ENCODE data around the gene TNFAIP3.

DNA sequence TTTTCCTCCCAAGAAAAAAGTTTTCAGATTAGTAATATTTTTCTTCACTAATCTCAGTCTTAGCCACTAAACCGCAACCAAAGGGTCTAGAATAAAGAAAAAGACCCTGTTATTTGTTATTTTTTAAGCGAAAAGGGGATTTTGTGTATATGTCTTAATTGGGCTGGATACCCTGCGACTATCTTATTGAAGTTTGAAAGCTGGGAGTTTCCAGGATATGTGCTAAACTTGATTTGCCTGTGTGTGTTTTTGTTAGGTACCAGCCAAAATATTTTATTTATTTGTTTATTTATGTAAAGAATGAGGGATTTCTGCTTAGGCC, 52.4 kb downstream of the TNFAIP3 start:
- TF ChIP-seq, protein P1, sequence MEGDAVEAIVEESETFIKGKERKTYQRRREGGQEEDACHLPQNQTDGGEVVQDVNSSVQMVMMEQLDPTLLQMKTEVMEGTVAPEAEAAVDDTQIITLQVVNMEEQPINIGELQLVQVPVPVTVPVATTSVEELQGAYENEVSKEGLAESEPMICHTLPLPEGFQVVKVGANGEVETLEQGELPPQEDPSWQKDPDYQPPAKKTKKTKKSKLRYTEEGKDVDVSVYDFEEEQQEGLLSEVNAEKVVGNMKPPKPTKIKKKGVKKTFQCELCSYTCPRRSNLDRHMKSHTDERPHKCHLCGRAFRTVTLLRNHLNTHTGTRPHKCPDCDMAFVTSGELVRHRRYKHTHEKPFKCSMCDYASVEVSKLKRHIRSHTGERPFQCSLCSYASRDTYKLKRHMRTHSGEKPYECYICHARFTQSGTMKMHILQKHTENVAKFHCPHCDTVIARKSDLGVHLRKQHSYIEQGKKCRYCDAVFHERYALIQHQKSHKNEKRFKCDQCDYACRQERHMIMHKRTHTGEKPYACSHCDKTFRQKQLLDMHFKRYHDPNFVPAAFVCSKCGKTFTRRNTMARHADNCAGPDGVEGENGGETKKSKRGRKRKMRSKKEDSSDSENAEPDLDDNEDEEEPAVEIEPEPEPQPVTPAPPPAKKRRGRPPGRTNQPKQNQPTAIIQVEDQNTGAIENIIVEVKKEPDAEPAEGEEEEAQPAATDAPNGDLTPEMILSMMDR (IDR thresholded peaks at IDR 0.05) = no peak
- no peak for TF ChIP-seq EZH2 (IDR thresholded peaks at IDR 0.05; ENCODE audit: borderline replicate concordance, insufficient read depth, low read depth, low read length, poor library complexity, severe bottlenecking)
